Stimulated activated naive CD8-positive, alpha-beta T cell treated with anti-CD3 and anti-CD28 coated beads, Interleukin-15, Interleukin-2, amounts not matched to agents 100 ng/mL and 50 ng/mL, for 24 hours (primary cell): ENCODE results near the gene SDHB.

Source experiments
- H3K27ac Mint-ChIP-seq: one replicate; pipeline ENCODE4 v1.8.0; 2021; ENCODE audit warnings: mild to moderate bottlenecking, mixed read lengths
- H3K27me3 Mint-ChIP-seq: one replicate; pipeline ENCODE4 v1.8.0; 2021; ENCODE audit warnings: mixed read lengths
- H3K36me3 Mint-ChIP-seq: one replicate; pipeline ENCODE4 v1.8.0; 2021; ENCODE audit warnings: low read depth, mixed read lengths
- H3K4me1 Mint-ChIP-seq: one replicate; pipeline ENCODE4 v1.8.0; 2021; ENCODE audit warnings: low read depth, mixed read lengths
- H3K4me3 Mint-ChIP-seq: one replicate; pipeline ENCODE4 v1.8.0; 2021; ENCODE audit warnings: mild to moderate bottlenecking, mixed read lengths
- H3K9me3 Mint-ChIP-seq: one replicate; pipeline ENCODE4 v1.8.0; 2021; ENCODE audit warnings: mixed read lengths

The SDHB gene

DNA sequence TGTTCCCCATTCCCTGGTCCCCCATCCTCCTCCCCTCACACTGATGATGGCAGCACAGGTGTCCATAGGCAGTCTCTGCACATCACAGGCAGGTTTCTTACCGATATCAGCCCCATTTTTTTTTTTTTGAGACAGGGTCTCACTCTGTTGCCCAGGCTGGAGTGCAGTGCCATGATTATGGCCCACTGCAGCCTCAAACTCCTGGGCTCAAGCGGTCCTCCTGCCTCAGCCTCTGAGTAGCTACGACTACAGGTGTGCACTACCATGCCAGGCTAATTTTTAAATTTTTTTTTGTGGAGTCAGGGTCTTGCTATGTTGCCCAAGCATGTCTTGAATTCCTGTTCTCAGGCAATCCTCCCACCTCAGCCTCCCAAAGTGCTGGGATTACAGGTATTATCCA, 28.9 kb upstream of the SDHB start:
- no peaks in the 10 kb centered on the region for H3K36me3 Mint-ChIP-seq
- H3K9me3 Mint-ChIP-seq, result no peaks in the 10 kb centered on the region
- no peak overlapping the region for H3K27ac Mint-ChIP-seq
- peaks cover 1% of the 10 kb centered on the region for H3K27me3 Mint-ChIP-seq
- no peaks in the 10 kb centered on the region for H3K4me1 Mint-ChIP-seq
- no peak overlapping the region for H3K4me3 Mint-ChIP-seq

DNA sequence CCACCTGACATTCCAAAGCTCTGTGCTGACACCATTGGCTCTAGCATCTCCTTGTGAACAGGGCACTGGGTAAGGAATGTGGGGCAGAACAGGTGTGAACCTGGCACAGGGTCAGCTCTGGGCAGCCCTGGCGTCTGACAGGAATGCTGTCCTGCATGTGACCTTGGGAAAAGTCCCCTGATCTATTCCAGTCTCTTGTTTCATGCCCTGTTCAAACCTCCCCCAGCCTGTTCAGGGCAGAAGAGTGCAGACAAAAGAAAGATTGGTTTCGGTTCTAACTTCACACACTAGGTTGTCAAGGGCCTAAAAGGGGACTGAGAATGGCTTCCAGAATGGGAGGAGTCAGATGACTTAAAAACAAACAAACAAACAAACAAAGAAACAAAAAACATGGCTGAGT, 27.6 kb upstream of the SDHB start:
- peaks cover 4% of the 10 kb centered on the region for H3K27me3 Mint-ChIP-seq
- H3K4me3 Mint-ChIP-seq, result no peak overlapping the region
- no peak overlapping the region for H3K27ac Mint-ChIP-seq
- H3K36me3 Mint-ChIP-seq, result no peaks in the 10 kb centered on the region
- H3K9me3 Mint-ChIP-seq, result no peaks in the 10 kb centered on the region
- no peaks in the 10 kb centered on the region for H3K4me1 Mint-ChIP-seq

GRCh38 chr1:17080880-17081279, 27.0 kb upstream of the SDHB start:
- H3K9me3 Mint-ChIP-seq, result no peaks in the 10 kb centered on the region
- H3K36me3 Mint-ChIP-seq, result no peaks in the 10 kb centered on the region
- no peak overlapping the region for H3K27ac Mint-ChIP-seq
- no peaks in the 10 kb centered on the region for H3K4me1 Mint-ChIP-seq
- H3K27me3 Mint-ChIP-seq, result peaks cover 4% of the 10 kb centered on the region
- no peak overlapping the region for H3K4me3 Mint-ChIP-seq

- no peak overlapping the region for H3K4me3 Mint-ChIP-seq
- no peak overlapping the region for H3K27ac Mint-ChIP-seq
- H3K9me3 Mint-ChIP-seq, result peaks cover 3% of the 10 kb centered on the region
- H3K27me3 Mint-ChIP-seq, result peaks cover 4% of the 10 kb centered on the region
- no peaks in the 10 kb centered on the region for H3K36me3 Mint-ChIP-seq
- H3K4me1 Mint-ChIP-seq, result no peaks in the 10 kb centered on the region
These were observed 26.4 kb upstream of the SDHB start for GRCh38 chr1:17080085-17080759.

DNA sequence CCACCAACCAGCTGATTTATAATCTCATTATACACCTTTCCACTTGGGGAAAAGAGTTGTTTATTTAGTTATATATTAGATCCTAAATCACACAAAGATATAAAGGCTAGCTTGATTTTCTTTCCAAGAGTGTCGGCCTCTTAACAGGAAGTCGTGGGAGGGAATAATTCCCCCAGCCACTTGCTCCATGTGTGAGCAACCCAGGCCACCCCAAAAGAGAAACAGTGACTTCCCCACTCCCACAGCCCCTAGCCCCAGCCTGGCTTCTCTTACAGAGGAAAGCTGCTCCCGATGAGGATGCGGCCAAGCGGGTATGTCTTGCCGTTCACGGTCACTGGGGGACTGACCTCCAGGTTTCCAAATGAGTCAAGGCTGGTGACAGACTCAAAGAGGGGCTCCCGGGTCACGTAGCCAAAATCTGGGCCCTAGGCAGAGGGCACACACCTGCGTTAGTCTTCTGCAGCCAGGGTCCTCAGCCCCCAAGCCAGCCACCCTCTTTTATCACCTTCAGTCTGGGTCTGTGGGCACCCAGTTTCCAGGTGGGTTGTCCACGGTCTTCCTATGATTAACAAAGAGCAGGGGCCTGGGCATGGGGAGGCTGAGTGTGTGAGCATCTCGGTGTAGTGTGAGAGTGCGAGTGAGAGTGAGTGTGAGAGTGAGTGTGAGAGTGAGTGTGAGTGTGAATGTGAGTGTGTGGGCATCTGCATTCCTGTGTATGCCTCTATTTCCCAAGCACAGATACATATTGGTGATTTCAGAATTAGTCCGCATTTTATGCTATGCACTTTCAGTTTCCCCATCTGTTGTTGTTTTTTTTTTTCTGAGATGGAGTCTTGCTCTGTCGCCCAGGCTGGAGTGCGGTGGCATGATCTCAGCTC, 25.4 kb upstream of the SDHB start:
- no peak overlapping the region for H3K27ac Mint-ChIP-seq
- H3K27me3 Mint-ChIP-seq, result peaks cover 4% of the 10 kb centered on the region
- no peaks in the 10 kb centered on the region for H3K4me1 Mint-ChIP-seq
- no peak overlapping the region for H3K4me3 Mint-ChIP-seq
- no peaks in the 10 kb centered on the region for H3K36me3 Mint-ChIP-seq
- H3K9me3 Mint-ChIP-seq, result peaks cover 3% of the 10 kb centered on the region

DNA sequence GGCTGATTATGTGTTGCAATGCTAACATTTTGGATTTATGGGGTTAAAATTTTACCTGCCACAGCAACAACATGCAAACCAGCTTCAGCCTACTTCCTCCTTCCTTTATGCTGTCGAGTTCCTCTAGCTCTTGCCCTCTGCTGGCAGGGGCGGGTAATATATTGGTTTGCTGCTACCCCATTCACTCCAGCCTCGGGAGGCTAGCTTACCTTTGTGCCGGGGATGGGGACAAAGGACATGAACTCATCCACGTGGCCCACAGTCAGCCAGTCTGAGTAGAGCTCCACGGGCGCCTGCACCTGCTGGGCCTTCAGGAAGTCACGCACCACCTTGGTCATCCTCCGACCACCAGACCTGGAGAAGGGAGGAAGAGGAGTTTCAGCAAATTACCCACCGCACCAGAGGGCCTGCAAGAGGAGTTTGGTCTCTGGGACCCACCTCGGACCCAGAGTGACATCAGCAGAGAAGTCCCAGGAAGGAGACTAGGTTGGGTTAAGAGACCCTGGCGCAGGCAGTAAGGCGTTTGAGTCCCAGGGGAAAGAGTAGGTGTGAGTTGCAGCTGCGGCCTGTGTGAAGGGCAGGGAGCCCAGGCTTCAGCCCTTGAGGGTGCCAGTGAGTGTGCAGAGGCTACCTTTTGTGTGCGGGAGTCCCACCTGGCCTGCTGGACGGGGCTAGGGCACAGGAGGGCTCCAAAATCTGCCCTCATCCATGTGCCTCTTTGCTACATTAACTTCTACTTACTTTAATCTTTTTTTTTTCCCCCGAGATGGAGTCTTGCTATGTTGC, 21.8 kb upstream of the SDHB start:
- Mint-ChIP-seq H3K27ac (no peak overlapping the region), H3K4me1 (no peaks in the 10 kb centered on the region), H3K27me3 (peaks cover 4% of the 10 kb centered on the region), H3K36me3 (no peaks in the 10 kb centered on the region), H3K4me3 (no peak overlapping the region), H3K9me3 (peaks cover 3% of the 10 kb centered on the region)

DNA sequence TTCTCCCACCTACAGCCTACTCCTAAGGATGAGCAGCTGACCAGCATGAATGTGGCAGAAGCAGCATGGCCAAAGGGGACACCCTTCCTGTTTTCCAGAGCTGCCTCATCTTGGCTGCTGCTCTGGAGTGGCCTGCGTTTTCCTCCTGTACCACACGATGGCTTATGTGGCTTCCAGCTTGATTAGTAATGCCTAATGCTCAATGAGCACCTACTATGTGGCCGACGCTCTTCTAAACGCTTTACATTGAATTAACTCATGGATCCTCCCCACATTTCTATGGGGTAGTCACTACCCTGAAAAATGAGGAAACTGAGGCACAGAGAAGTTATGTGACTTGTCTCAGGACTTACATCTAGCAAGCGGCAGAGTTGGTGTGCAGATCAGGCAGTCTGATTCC, 18.0 kb upstream of the SDHB start:
- Mint-ChIP-seq H3K9me3 (peaks cover 3% of the 10 kb centered on the region), H3K36me3 (no peaks in the 10 kb centered on the region), H3K4me3 (no peak overlapping the region), H3K27ac (no peak overlapping the region), H3K4me1 (no peaks in the 10 kb centered on the region), H3K27me3 (peaks cover 1% of the 10 kb centered on the region)

DNA sequence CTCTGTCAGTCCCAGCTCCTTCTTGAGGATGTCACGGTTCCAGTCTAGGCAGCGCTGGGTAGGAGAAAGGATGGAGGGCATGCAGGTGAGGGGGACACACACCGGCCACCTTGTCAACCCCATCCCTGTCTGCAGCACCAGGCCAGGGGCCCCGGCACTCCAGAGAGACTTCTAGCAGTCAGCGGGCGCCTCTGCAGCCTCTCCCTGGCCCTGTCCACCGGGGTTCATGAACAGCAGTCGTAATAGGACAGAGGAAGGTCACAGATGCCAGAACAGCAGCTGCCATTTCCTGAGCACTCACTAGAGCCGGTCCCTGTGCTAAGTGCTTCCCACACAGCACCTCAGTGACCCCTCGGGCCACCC, 16.3 kb upstream of the SDHB start:
- Mint-ChIP-seq H3K4me3 (no peak overlapping the region), H3K27ac (no peak overlapping the region), H3K9me3 (no peaks in the 10 kb centered on the region), H3K27me3 (no peaks in the 10 kb centered on the region), H3K4me1 (no peaks in the 10 kb centered on the region), H3K36me3 (no peaks in the 10 kb centered on the region)

GRCh38 chr1:17069452-17070162, 15.8 kb upstream of the SDHB start:
- Mint-ChIP-seq H3K27me3 (no peaks in the 10 kb centered on the region), H3K9me3 (no peaks in the 10 kb centered on the region), H3K27ac (no peak overlapping the region), H3K4me1 (no peaks in the 10 kb centered on the region), H3K36me3 (no peaks in the 10 kb centered on the region), H3K4me3 (no peak overlapping the region)

DNA sequence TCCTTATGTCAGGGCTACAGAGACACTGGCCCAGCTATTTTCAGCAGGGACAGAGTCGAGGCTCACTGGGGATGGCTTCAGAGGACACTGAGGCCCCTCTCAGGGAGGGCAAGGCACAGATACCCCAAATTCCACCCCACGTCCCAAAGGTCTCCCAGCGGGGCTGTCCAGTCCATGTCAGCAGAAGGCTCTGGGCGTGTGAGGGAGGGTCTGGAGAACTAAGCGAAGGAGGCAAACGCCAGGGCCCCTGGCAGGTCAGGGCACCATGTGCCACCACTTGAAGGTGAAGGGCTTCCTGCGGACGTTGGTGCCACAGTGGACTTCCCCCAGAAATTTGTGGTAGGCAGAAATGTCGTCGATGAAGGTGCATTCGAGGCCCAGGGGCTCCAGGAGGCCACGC, 15.0 kb upstream of the SDHB start:
- Mint-ChIP-seq H3K36me3 (no peaks in the 10 kb centered on the region), H3K4me3 (no peak overlapping the region), H3K27ac (no peak overlapping the region), H3K4me1 (no peaks in the 10 kb centered on the region), H3K9me3 (no peaks in the 10 kb centered on the region), H3K27me3 (no peaks in the 10 kb centered on the region)

DNA sequence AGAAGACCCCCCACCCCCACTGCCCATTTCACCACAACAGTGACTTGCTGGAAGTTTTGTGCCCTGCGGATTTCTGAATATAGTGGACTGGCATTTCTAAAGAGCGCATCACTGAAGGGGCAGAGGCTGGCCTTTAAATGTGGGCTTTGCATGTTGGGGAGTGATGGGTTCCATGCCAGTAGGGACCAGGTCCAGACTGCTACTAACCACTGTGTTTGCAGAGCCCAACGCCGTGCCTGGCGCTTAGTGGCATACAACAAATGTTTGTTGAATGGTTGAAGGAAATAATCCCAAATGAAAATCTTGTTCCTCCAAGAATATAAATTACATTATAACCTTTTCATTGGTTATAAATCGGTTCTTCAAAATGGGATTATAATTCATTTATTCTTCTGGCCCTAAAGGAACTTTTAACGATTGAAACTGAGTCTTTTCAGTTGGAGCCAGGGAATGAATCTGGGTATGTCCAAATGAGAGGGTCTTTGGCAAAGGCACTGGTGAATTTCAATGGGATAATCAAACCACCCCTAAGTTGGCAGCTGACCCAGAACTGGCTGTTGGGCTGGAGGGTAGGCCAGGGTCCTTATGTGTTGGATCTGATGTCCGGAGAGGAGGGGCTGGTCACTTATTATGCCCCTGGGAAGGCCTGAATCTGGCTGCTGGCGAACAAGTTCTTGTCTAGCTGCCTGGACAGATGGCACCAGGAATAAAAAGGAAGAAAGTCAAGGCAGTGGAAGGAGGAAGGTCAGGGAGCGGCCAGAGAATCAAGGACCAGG, 13.8 kb upstream of the SDHB start:
- no peaks in the 10 kb centered on the region for H3K27me3 Mint-ChIP-seq
- H3K4me3 Mint-ChIP-seq, result no peak overlapping the region
- no peaks in the 10 kb centered on the region for H3K36me3 Mint-ChIP-seq
- no peak overlapping the region for H3K27ac Mint-ChIP-seq
- no peaks in the 10 kb centered on the region for H3K4me1 Mint-ChIP-seq
- no peaks in the 10 kb centered on the region for H3K9me3 Mint-ChIP-seq

GRCh38 chr1:17067069-17067426, 13.2 kb upstream of the SDHB start:
- no peak overlapping the region for H3K27ac Mint-ChIP-seq
- H3K9me3 Mint-ChIP-seq, result no peaks in the 10 kb centered on the region
- H3K4me1 Mint-ChIP-seq, result no peaks in the 10 kb centered on the region
- no peaks in the 10 kb centered on the region for H3K27me3 Mint-ChIP-seq
- no peaks in the 10 kb centered on the region for H3K36me3 Mint-ChIP-seq
- no peak overlapping the region for H3K4me3 Mint-ChIP-seq

DNA sequence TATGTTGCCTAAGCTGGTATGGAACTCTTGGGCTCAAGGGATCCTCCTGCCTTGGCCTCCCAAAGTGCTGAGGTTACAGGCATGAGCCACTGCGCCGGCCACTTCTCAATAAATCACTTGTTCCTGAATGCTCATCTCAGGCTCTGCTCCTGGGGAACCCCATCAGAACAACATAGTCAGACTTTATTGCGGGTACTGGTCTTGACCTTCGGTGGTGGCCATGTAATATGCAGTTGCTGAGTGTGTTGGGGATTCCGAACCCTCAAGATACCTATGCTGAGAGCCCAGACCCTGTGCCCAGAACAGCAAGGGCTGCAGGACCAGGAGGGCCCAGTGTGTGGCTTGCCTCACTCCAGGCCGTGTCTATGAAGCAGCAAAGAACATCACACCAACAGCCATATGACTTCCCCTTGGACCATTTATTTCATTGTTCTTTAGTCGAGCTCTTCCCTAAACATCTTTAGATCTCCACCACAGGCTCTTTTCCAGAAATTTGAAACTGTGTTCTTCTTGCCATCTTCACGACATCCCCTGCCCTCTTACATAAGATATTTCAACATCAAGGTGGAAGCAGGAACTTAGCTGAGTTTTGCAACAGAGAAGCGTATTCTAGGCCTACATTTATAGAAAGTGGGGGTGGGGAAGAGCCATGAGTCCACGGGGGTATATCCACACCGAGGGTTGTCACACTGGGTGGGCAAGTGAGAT, 12.7 kb upstream of the SDHB start:
- Mint-ChIP-seq H3K27ac (no peak overlapping the region), H3K9me3 (no peaks in the 10 kb centered on the region), H3K4me1 (no peaks in the 10 kb centered on the region), H3K4me3 (no peak overlapping the region), H3K36me3 (no peaks in the 10 kb centered on the region), H3K27me3 (no peaks in the 10 kb centered on the region)

GRCh38 chr1:17065666-17066065, 11.8 kb upstream of the SDHB start:
- no peaks in the 10 kb centered on the region for H3K27me3 Mint-ChIP-seq
- H3K4me1 Mint-ChIP-seq, result no peaks in the 10 kb centered on the region
- no peak overlapping the region for H3K4me3 Mint-ChIP-seq
- no peaks in the 10 kb centered on the region for H3K9me3 Mint-ChIP-seq
- H3K36me3 Mint-ChIP-seq, result no peaks in the 10 kb centered on the region
- H3K27ac Mint-ChIP-seq, result no peak overlapping the region
